Fibroblast of lung (primary cell): ENCODE measurements around the gene NUDT6.

Source experiments
- CTCF ChIP-seq, 2 donors: IDR thresholded peaks in 1 of 2; conservative IDR thresholded peaks in 1 of 2; 1 replicate in 1 of 2; 2 replicates in 1 of 2; pipeline ENCODE4 v1.5.1; 2011 to 2012; ENCODE audit warnings: low read length in 2 of 2, control low read depth in 1 of 2, inconsistent platforms in 1 of 2, low read depth in 1 of 2, mild to moderate bottlenecking in 1 of 2
- EZH2 ChIP-seq: IDR thresholded peaks from 2 replicates; pipeline ENCODE4 v1.5.1; 2012; ENCODE audit warnings: low read length, control low read depth, mild to moderate bottlenecking; ENCODE audit errors: missing control alignments

DNA sequence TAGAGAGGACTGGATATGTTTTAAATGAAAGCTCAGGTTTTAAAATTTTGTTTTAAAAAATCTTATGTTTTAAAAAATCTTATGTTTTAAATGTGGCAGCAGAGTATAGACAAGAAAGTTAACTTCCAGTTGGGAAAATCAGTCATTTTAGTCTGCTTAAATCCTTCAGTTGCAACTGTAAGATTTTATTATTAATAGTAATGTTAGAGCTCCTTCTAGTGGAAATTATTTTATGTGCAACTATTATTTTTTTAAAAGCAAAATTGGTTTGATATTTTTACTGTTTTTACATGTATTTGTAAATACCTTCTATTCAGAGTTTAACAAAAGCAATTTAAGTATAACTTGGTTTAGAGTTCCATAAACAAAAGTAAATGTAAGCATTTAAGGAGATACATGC is 8.5 kb upstream of the NUDT6 start:
- TF ChIP-seq CTCF (conservative IDR thresholded peaks at IDR 0.05 in 1 of 2, IDR thresholded peaks at IDR 0.05 in 1 of 2; ENCODE audit: low read depth in 1 of 2, low read length in 2 of 2) (no peak), EZH2 (no peak)
